ENCODE measurements around the gene NTN1. TPM values are rescaled to one million over a fixed set of nuclear protein-coding genes. Genes with fewer than 3 reads are reported as not detected.
A peak's percentile ranks its signal among the peaks of the same experiment; 100 is the strongest.

The NTN1 gene
- total RNA-seq, 1 experiment from 2014 or later, result 4.2 TPM

- no peaks in the 10 kb centered on the region for H4K20me1 ChIP-seq (ENCODE audit: insufficient read depth)
- TF ChIP-seq POLR2AphosphoS5 (IDR thresholded peaks at IDR 0.05; ENCODE audit: low read depth, low read length) (no peak), EGR1 (IDR thresholded peaks at IDR 0.05; ENCODE audit: low read depth) (no peak), CTCF (IDR thresholded peaks at IDR 0.05 in 2 of 3, conservative IDR thresholded peaks at IDR 0.05 in 1 of 3; ENCODE audit: borderline replicate concordance in 1 of 3, insufficient read depth in 1 of 3, low read depth in 2 of 3, low read length in 2 of 3) (no peak), YY1 (IDR thresholded peaks at IDR 0.05; ENCODE audit: extremely low read depth, insufficient replicate concordance, low read depth, low read length) (no peak)
- CTCF ChIA-PET, result no interaction called here
- POLR2A ChIA-PET, result no interaction called here
- H3K9ac ChIP-seq (ENCODE audit: low read length), result no peak overlapping the region
- peaks cover 3 to 10% of the 10 kb centered on the region in 2 experiments for H3K4me1 ChIP-seq (ENCODE audit: control insufficient read depth in 1 of 2, insufficient read depth in 2 of 2, low read length in 2 of 2)
- RAD21 ChIA-PET (ENCODE audit: low non-redundant PET in 1 of 2, low total read pairs in 2 of 2, uncharacterized antibody in 2 of 2, unreplicated experiment in 2 of 2), result no interaction called here
- intact Hi-C loops (cut with micrococcal nuclease), result no loop called here
- H3K9me2 ChIP-seq (ENCODE audit: insufficient read depth), result no peaks in the 10 kb centered on the region
- H3K4me3 ChIP-seq (replicated peaks in 1 of 2; ENCODE audit: low read depth in 1 of 2, low read length in 2 of 2), result no peak overlapping the region
- DNase-seq (ENCODE audit: low read depth, low spot score), result no peak
- H3K9me3 ChIP-seq (ENCODE audit: control insufficient read depth in 1 of 2, insufficient read depth in 1 of 2, low read depth in 1 of 2, low read length in 2 of 2), result no peaks in the 10 kb centered on the region
- BruUV-seq (replicated peaks), result no TSS peak
- no peaks in the 10 kb centered on the region for H3K27me3 ChIP-seq (ENCODE audit: insufficient read depth, low read length)
- H3K79me2 ChIP-seq (ENCODE audit: insufficient read depth, low read length), result no peaks in the 10 kb centered on the region
- ATAC-seq, result no peak
- no peaks in the 10 kb centered on the region for H3K36me3 ChIP-seq (ENCODE audit: control insufficient read depth in 1 of 2, insufficient read depth in 2 of 2, low read length in 2 of 2)
- peak overlapping the region; percentile 33 for H3K4me2 ChIP-seq (ENCODE audit: low read length)
- no peak overlapping the region for H3K27ac ChIP-seq (ENCODE audit: low read depth, low read length)
- no peak overlapping the region for H2AFZ ChIP-seq (ENCODE audit: low read depth, low read length, poor library complexity, severe bottlenecking)
Observed at GRCh38 chr17:9044772-9045463, 23.6 kb downstream of the NTN1 start.

- H3K27ac ChIP-seq (ENCODE audit: low read depth, low read length), result peak overlapping the region; percentile 77
- ATAC-seq, result peak; percentile 94
Observed at GRCh38 chr17:9050801-9051401, 29.6 kb downstream of the NTN1 start.

More at GRCh38 chr17:9050801-9051401, 29.6 kb downstream of the NTN1 start:
- no peaks in the 10 kb centered on the region for H3K79me2 ChIP-seq (ENCODE audit: insufficient read depth, low read length)
- H3K27me3 ChIP-seq (ENCODE audit: insufficient read depth, low read length), result no peaks in the 10 kb centered on the region
- no peaks in the 10 kb centered on the region for H3K9me2 ChIP-seq (ENCODE audit: insufficient read depth)
- ChIA-PET POLR2A (no interaction called here), RAD21 (ENCODE audit: low non-redundant PET in 1 of 2, low total read pairs in 2 of 2, uncharacterized antibody in 2 of 2, unreplicated experiment in 2 of 2) (no interaction called here), CTCF (no interaction called here)
- peak overlapping the region in 1 of 2 experiments; percentile 44; a peak in 2 of 4 replicates for H3K4me3 ChIP-seq (replicated peaks in 1 of 2; ENCODE audit: low read depth in 1 of 2, low read length in 2 of 2)
- H3K9ac ChIP-seq (ENCODE audit: low read length), result peak overlapping the region; percentile 55
- peaks cover 22 to 26% of the 10 kb centered on the region in 2 experiments for H3K4me1 ChIP-seq (ENCODE audit: control insufficient read depth in 1 of 2, insufficient read depth in 2 of 2, low read length in 2 of 2)
- no peaks in the 10 kb centered on the region for H4K20me1 ChIP-seq (ENCODE audit: insufficient read depth)
- no peak for TF ChIP-seq REST (IDR thresholded peaks at IDR 0.05; ENCODE audit: low read depth)
- TF ChIP-seq JUND (IDR thresholded peaks at IDR 0.05), result peak; percentile 71
- 0 out of 2 replicates have a peak, but pooled peaks have one; percentile 26 for TF ChIP-seq CBX3 (IDR thresholded peaks at IDR 0.05; ENCODE audit: low read depth)
- peak; percentile 59; the same call in 1 of the 2 replicates for TF ChIP-seq FOSL1 (IDR thresholded peaks at IDR 0.05; ENCODE audit: low read depth)
- peak; percentile 55 for DNase-seq (ENCODE audit: low read depth, low spot score)
- intact Hi-C loops (cut with micrococcal nuclease), result no loop called here
- no peaks in the 10 kb centered on the region for H3K9me3 ChIP-seq (ENCODE audit: control insufficient read depth in 1 of 2, insufficient read depth in 1 of 2, low read depth in 1 of 2, low read length in 2 of 2)
- H2AFZ ChIP-seq (ENCODE audit: low read depth, low read length, poor library complexity, severe bottlenecking), result peak overlapping the region; percentile 76
- peak overlapping the region; percentile 78 for H3K4me2 ChIP-seq (ENCODE audit: low read length)
- BruUV-seq (replicated peaks), result no TSS peak
- no peaks in the 10 kb centered on the region for H3K36me3 ChIP-seq (ENCODE audit: control insufficient read depth in 1 of 2, insufficient read depth in 2 of 2, low read length in 2 of 2)

Data from HCT116 (cell line).